GM23338 (cell line): ENCODE measurements around the gene TLCD3A. TPM values are rescaled to one million over a fixed set of nuclear protein-coding genes. Genes with fewer than 3 reads are reported as not detected.

ENCODE experiments used
- ATAC-seq: fragments of 200-7000 bp; cut with Tn5 transposase; 3 replicates; pipeline ENCODE4 v1.9.1; 2020
- DNase-seq: peaks from one replicate; pipeline ENCODE4 v3.0.0-alpha.2; 2015; ENCODE audit warnings: low spot score
- H2AFZ ChIP-seq: fragments of 200-600 bp; sonication (generic); 2 replicates; pipeline ENCODE4 v1.8.0; 2016; ENCODE audit warnings: antibody characterized with exemption, mild to moderate bottlenecking, moderate library complexity
- H3F3A ChIP-seq: fragments of 200-600 bp; sonication (generic); replicated peaks from 2 replicates; pipeline ENCODE4 v1.8.0; 2017; ENCODE audit warnings: antibody characterized with exemption, mixed run types, low read depth
- H3K27ac ChIP-seq: fragments of 200-600 bp; sonication (generic); 2 replicates; pipeline ENCODE4 v1.6.1; 2016; ENCODE audit warnings: low read depth
- H3K27me3 ChIP-seq: fragments of 200-600 bp; sonication (generic); 2 replicates; pipeline ENCODE4 v1.8.0; 2016; ENCODE audit warnings: mild to moderate bottlenecking, mixed run types, moderate library complexity; ENCODE audit not compliant: insufficient read depth
- H3K36me3 ChIP-seq: fragments of 200-600 bp; sonication (generic); 2 replicates; pipeline ENCODE4 v1.8.0; 2016; ENCODE audit warnings: mild to moderate bottlenecking; ENCODE audit not compliant: insufficient read depth
- H3K4me1 ChIP-seq: fragments of 200-600 bp; sonication (generic); 2 replicates; pipeline ENCODE4 v1.8.0; 2016; ENCODE audit warnings: mild to moderate bottlenecking, moderate library complexity; ENCODE audit not compliant: insufficient read depth
- H3K4me2 ChIP-seq: fragments of 200-600 bp; sonication (generic); 2 replicates; pipeline ENCODE4 v1.7.1; 2017; ENCODE audit warnings: mixed run types
- H3K4me3 ChIP-seq: fragments of 200-600 bp; sonication (generic); 2 replicates; pipeline ENCODE4 v1.6.1; 2016; ENCODE audit warnings: mixed run types
- H3K79me2 ChIP-seq: fragments of 200-600 bp; sonication (generic); replicated peaks from 2 replicates; pipeline ENCODE4 v1.8.0; 2017; ENCODE audit warnings: mild to moderate bottlenecking; ENCODE audit not compliant: insufficient read depth
- H3K9me2 ChIP-seq: fragments of 200-600 bp; sonication (generic); 2 replicates; pipeline ENCODE4 v1.8.0; 2017; ENCODE audit not compliant: insufficient read depth
- H4K20me1 ChIP-seq: fragments of 200-600 bp; sonication (generic); replicated peaks from 2 replicates; pipeline ENCODE4 v1.8.0; 2017; ENCODE audit warnings: mild to moderate bottlenecking; ENCODE audit not compliant: insufficient read depth
- H3K27ac Mint-ChIP-seq: 2 replicates; pipeline ENCODE4 v1.8.0; 2020; ENCODE audit warnings: inconsistent platforms, mild to moderate bottlenecking, moderate library complexity, mixed read lengths
- H3K27me3 Mint-ChIP-seq: 3 replicates; pipeline ENCODE4 v1.8.0; 2022; ENCODE audit warnings: low read depth, mild to moderate bottlenecking, moderate library complexity, mixed read lengths, inconsistent platforms; ENCODE audit not compliant: insufficient read depth, poor library complexity
- H3K36me3 Mint-ChIP-seq: 3 replicates; pipeline ENCODE4 v1.8.0; 2021; ENCODE audit warnings: low read depth, mild to moderate bottlenecking, inconsistent platforms, moderate library complexity, mixed read lengths
- H3K4me1 Mint-ChIP-seq: 3 replicates; pipeline ENCODE4 v1.8.0; 2020; ENCODE audit warnings: mild to moderate bottlenecking, inconsistent platforms, mixed read lengths
- H3K4me3 Mint-ChIP-seq: 3 replicates; pipeline ENCODE4 v1.8.0; 2021; ENCODE audit warnings: moderate library complexity, mild to moderate bottlenecking, inconsistent platforms, mixed read lengths
- H3K9me3 Mint-ChIP-seq: 3 replicates; pipeline ENCODE4 v1.8.0; 2020; ENCODE audit warnings: moderate library complexity, mild to moderate bottlenecking, inconsistent platforms, mixed read lengths
- CTCF ChIP-seq, 2 experiments: fragments of 200-600 bp in 1 of 2; sonication (generic) in 1 of 2; conservative IDR thresholded peaks; 2 replicates each; pipeline versions ENCODE4 v1.5.1 to v1.6.1; 2016 to 2017; ENCODE audit warnings: antibody characterized with exemption in 2 of 2, low read depth in 2 of 2, mild to moderate bottlenecking in 2 of 2, moderate library complexity in 1 of 2
- ZNF462 ChIP-seq: fragments of 250-450 bp; sonication (Bioruptor Pico); IDR thresholded peaks from 2 replicates; pipeline ENCODE4 v1.5.0; 2020; ENCODE audit warnings: mild to moderate bottlenecking, moderate library complexity
- polyA plus RNA-seq: library from polyadenylated mRNA; unstranded; fragments of >200 nt; fragmentation: Nextera tagmentation; extraction: Ambion mirVana; gene quantifications from 2 replicates; pipeline ENCODE4 v1.2.1, GENCODE V29; 2016
- total RNA-seq: library from RNA; depleted of rRNA; stranded (reverse); fragments of >200 nt; shearing (Covaris generic); gene quantifications from 2 replicates; pipeline ENCODE4 v1.2.3, GENCODE V29; 2014

TLCD3A gene
- total and polyA plus RNA-seq, 2 experiments from 2014 or later: 10.3 to 21.1 TPM

- no peak overlapping the region for H3K4me3 ChIP-seq
- no peaks in the 10 kb centered on the region; the same call in 1 of the 2 replicates for H3K79me2 ChIP-seq
- Mint-ChIP-seq H3K27me3 (peaks cover 2% of the 10 kb centered on the region), H3K9me3 (no peaks in the 10 kb centered on the region), H3K27ac (peak overlapping the region; percentile 0; the same call in 1 of the 2 replicates), H3K4me3 (no peak overlapping the region), H3K4me1 (peaks cover 9% of the 10 kb centered on the region; the same call in 2 of the 3 replicates), H3K36me3 (no peaks in the 10 kb centered on the region; the same call in 1 of the 3 replicates)
- H3K36me3 ChIP-seq: no peaks in the 10 kb centered on the region
- H3K4me2 ChIP-seq: no peak overlapping the region
- H4K20me1 ChIP-seq: no peaks in the 10 kb centered on the region
- ATAC-seq (peak; percentile 49; the same call in 2 of the 3 replicates), DNase-seq (peak; percentile 67)
- no peak overlapping the region for H2AFZ ChIP-seq
- peaks cover 7% of the 10 kb centered on the region; the same call in 1 of the 2 replicates for H3K4me1 ChIP-seq
- no peaks in the 10 kb centered on the region for H3K9me2 ChIP-seq
- H3K27ac ChIP-seq: peak overlapping the region; percentile 51
- H3F3A ChIP-seq: no peaks in the 10 kb centered on the region
- H3K27me3 ChIP-seq: no peaks in the 10 kb centered on the region
- TF ChIP-seq CTCF (conservative IDR thresholded peaks at IDR 0.05; ENCODE audit: low read depth in 2 of 2) (peak; percentile 45 to 65), ZNF462 (no peak)
Observed at GRCh38 chr17:688100-688989, 44.1 kb upstream of the TLCD3A start.
